Measurements from ENCODE around the gene COPS7A.
A peak's percentile ranks its signal among the peaks of the same experiment; 100 is the strongest.

Gene COPS7A

GRCh38 chr12:6723607-6724408 is at the start of gene COPS7A:
COPS7A (plus strand) TSS chr12:6724046; CDS start chr12:6724657, 611 bp downstream.
- peak; percentile 100 for DNase-seq

GRCh38 chr12:6676962-6677361 is 46.9 kb upstream of the COPS7A start:
- no peak for DNase-seq

- peak; percentile 86 for DNase-seq
Measured at GRCh38 chr12:6684609-6685008, 39.2 kb upstream of the COPS7A start.

GRCh38 chr12:6685814-6686213 is 38.0 kb upstream of the COPS7A start:
- DNase-seq: no peak

GRCh38 chr12:6688543-6688998 is 35.3 kb upstream of the COPS7A start:
- DNase-seq: no peak

- peak; percentile 100 for DNase-seq
Measured at GRCh38 chr12:6688999-6689882, 34.6 kb upstream of the COPS7A start, which contains the start of gene ZNF384. ZNF384 (minus strand) TSS chr12:6689375; CDS start chr12:6679520, 9,855 bp downstream.

- DNase-seq: peak; percentile 63
Measured at GRCh38 chr12:6691473-6691872, 32.4 kb upstream of the COPS7A start.

- DNase-seq: no peak
Measured at GRCh38 chr12:6692888-6693287, 31.0 kb upstream of the COPS7A start.

GRCh38 chr12:6693832-6694355 is 30.0 kb upstream of the COPS7A start:
- DNase-seq: no peak

GRCh38 chr12:6694701-6695100 is 29.1 kb upstream of the COPS7A start:
- no peak for DNase-seq

- DNase-seq: no peak
Measured at GRCh38 chr12:6695313-6696045, 28.4 kb upstream of the COPS7A start.

GRCh38 chr12:6696690-6697583 is 26.9 kb upstream of the COPS7A start:
- DNase-seq: no peak

- DNase-seq: peak; percentile 82
Measured at GRCh38 chr12:6697584-6698351, 26.1 kb upstream of the COPS7A start.

- no peak for DNase-seq
Measured at GRCh38 chr12:6698352-6699046, 25.3 kb upstream of the COPS7A start.

- DNase-seq: no peak
Measured at GRCh38 chr12:6699259-6699988, 24.4 kb upstream of the COPS7A start.

GRCh38 chr12:6699989-6700645 is 23.7 kb upstream of the COPS7A start:
- peak; percentile 90 for DNase-seq

GRCh38 chr12:6700646-6701051 is 23.2 kb upstream of the COPS7A start, which contains the start of gene PIANP:
PIANP (minus strand) TSS chr12:6700815; CDS start chr12:6698061, 2,754 bp downstream.
- DNase-seq: peak; percentile 87

GRCh38 chr12:6701078-6701768 is 22.6 kb upstream of the COPS7A start:
- no peak for DNase-seq

Data from NCI-H2171 (cell line).